ENCODE data around the gene SHISA6. TPM values are rescaled to one million over a fixed set of nuclear protein-coding genes. Genes with fewer than 3 reads are reported as not detected.

Gene SHISA6
- total and polyA plus RNA-seq, 4 donors = not detected

DNA sequence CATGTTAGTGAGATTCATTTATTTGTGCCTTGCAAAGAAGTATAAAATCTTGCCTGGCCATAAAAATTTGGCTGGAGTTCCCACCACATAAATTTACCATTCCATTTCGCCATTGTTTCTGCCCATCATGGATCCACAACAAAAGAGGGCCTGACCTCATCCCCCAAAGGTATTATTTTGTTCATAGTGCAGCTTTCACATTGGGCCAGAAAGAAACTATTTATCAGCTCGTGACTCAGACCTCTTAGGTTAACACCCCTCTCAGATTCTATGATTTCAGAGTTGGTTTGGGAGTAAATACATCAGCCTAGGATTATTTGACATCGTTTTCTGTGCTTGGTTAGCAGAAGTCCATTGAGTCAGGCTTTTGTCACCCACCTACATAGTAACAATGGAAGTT is 108.1 kb downstream of the SHISA6 start:
- no peak for DNase-seq (ENCODE audit: low spot score)
- no peaks in the 10 kb centered on the region for H3K27me3 ChIP-seq (ENCODE audit: control insufficient read depth in 4 of 4, insufficient read depth in 4 of 4, low read length in 3 of 4)
- no peak overlapping the region for H3K27ac ChIP-seq (ENCODE audit: low read depth in 1 of 2, low read length in 2 of 2)
- no peaks in the 10 kb centered on the region for H3K9me3 ChIP-seq (ENCODE audit: control insufficient read depth in 4 of 4, low read length in 3 of 4)
- TF ChIP-seq, protein P1, sequence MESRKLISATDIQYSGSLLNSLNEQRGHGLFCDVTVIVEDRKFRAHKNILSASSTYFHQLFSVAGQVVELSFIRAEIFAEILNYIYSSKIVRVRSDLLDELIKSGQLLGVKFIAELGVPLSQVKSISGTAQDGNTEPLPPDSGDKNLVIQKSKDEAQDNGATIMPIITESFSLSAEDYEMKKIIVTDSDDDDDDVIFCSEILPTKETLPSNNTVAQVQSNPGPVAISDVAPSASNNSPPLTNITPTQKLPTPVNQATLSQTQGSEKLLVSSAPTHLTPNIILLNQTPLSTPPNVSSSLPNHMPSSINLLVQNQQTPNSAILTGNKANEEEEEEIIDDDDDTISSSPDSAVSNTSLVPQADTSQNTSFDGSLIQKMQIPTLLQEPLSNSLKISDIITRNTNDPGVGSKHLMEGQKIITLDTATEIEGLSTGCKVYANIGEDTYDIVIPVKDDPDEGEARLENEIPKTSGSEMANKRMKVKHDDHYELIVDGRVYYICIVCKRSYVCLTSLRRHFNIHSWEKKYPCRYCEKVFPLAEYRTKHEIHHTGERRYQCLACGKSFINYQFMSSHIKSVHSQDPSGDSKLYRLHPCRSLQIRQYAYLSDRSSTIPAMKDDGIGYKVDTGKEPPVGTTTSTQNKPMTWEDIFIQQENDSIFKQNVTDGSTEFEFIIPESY (IDR thresholded peaks at IDR 0.05) = no peak
- WGBS = 53% methylated on average over 3 of the region's 3 CpGs
- H3K4me3 ChIP-seq (ENCODE audit: low read depth in 1 of 3, low read length in 3 of 3) = no peak overlapping the region
- H3K9ac ChIP-seq (ENCODE audit: low read depth in 1 of 2, low read length in 2 of 2) = no peak overlapping the region
- no peaks in the 10 kb centered on the region for H3K36me3 ChIP-seq (ENCODE audit: control insufficient read depth in 4 of 4, insufficient read depth in 3 of 4, low read depth in 1 of 4, low read length in 3 of 4)
- no peaks in the 10 kb centered on the region for H3K4me1 ChIP-seq (ENCODE audit: control insufficient read depth in 4 of 4, insufficient read depth in 4 of 4, low read length in 3 of 4)

DNA sequence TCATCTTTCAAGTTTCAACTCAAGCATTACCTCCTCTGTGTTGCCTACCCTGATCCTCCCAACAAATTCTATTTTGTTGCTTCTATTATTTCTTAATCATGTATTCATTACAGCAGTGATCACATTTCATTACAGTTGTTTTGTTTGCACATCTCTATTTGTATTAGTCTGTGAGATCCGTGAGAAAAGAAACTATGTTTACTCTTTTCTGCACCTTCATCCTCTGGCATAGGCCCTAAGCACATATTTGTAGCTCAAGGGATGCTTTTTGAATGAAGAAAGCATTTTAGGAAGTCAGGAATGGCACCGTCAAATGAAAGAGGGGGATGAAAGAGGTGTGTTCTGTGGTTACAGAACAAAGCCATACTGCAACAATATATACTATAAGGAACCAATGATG is 110.5 kb downstream of the SHISA6 start:
- Histone ChIP-seq H3K4me3 (ENCODE audit: low read depth in 1 of 3, low read length in 3 of 3) (no peak overlapping the region), H3K9me3 (ENCODE audit: control insufficient read depth in 4 of 4, low read length in 3 of 4) (peaks cover 0 to 3% (median 0%) of the 10 kb centered on the region in 4 donors), H3K36me3 (ENCODE audit: control insufficient read depth in 4 of 4, insufficient read depth in 3 of 4, low read depth in 1 of 4, low read length in 3 of 4) (no peaks in the 10 kb centered on the region), H3K4me1 (ENCODE audit: control insufficient read depth in 4 of 4, insufficient read depth in 4 of 4, low read length in 3 of 4) (no peaks in the 10 kb centered on the region), H3K27ac (ENCODE audit: low read depth in 1 of 2, low read length in 2 of 2) (no peak overlapping the region), H3K27me3 (ENCODE audit: control insufficient read depth in 4 of 4, insufficient read depth in 4 of 4, low read length in 3 of 4) (peaks cover 0 to 2% (median 0%) of the 10 kb centered on the region in 4 donors), H3K9ac (ENCODE audit: low read depth in 1 of 2, low read length in 2 of 2) (no peak overlapping the region)
- no peak for TF ChIP-seq TAF1 (conservative IDR thresholded peaks at IDR 0.05)
- TF ChIP-seq JUND (IDR thresholded peaks at IDR 0.05) = no peak
- TF ChIP-seq, protein P2, sequence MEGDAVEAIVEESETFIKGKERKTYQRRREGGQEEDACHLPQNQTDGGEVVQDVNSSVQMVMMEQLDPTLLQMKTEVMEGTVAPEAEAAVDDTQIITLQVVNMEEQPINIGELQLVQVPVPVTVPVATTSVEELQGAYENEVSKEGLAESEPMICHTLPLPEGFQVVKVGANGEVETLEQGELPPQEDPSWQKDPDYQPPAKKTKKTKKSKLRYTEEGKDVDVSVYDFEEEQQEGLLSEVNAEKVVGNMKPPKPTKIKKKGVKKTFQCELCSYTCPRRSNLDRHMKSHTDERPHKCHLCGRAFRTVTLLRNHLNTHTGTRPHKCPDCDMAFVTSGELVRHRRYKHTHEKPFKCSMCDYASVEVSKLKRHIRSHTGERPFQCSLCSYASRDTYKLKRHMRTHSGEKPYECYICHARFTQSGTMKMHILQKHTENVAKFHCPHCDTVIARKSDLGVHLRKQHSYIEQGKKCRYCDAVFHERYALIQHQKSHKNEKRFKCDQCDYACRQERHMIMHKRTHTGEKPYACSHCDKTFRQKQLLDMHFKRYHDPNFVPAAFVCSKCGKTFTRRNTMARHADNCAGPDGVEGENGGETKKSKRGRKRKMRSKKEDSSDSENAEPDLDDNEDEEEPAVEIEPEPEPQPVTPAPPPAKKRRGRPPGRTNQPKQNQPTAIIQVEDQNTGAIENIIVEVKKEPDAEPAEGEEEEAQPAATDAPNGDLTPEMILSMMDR (IDR thresholded peaks at IDR 0.05; ENCODE audit: low read depth, low read length, missing input control) = no peak
- no peak for TF ChIP-seq HNF4A (conservative IDR thresholded peaks at IDR 0.05)
- TF ChIP-seq GABPA (IDR thresholded peaks at IDR 0.05 in 1 of 2, conservative IDR thresholded peaks at IDR 0.05 in 1 of 2) = no peak
- TF ChIP-seq, protein P3, sequence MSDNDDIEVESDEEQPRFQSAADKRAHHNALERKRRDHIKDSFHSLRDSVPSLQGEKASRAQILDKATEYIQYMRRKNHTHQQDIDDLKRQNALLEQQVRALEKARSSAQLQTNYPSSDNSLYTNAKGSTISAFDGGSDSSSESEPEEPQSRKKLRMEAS (IDR thresholded peaks at IDR 0.05) = no peak
- TF ChIP-seq FOXA1 (IDR thresholded peaks at IDR 0.05) = no peak
- TF ChIP-seq FOXA2 (IDR thresholded peaks at IDR 0.05) = no peak
- no peak for TF ChIP-seq YY1 (IDR thresholded peaks at IDR 0.05)
- no peak for TF ChIP-seq HNF4G (IDR thresholded peaks at IDR 0.05)
- TF ChIP-seq, protein P4, sequence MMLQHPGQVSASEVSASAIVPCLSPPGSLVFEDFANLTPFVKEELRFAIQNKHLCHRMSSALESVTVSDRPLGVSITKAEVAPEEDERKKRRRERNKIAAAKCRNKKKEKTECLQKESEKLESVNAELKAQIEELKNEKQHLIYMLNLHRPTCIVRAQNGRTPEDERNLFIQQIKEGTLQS (IDR thresholded peaks at IDR 0.05) = no peak
- TF ChIP-seq, protein P1 (IDR thresholded peaks at IDR 0.05) = no peak
- no peak for TF ChIP-seq RXRA (IDR thresholded peaks at IDR 0.05)
- TF ChIP-seq, protein P5, sequence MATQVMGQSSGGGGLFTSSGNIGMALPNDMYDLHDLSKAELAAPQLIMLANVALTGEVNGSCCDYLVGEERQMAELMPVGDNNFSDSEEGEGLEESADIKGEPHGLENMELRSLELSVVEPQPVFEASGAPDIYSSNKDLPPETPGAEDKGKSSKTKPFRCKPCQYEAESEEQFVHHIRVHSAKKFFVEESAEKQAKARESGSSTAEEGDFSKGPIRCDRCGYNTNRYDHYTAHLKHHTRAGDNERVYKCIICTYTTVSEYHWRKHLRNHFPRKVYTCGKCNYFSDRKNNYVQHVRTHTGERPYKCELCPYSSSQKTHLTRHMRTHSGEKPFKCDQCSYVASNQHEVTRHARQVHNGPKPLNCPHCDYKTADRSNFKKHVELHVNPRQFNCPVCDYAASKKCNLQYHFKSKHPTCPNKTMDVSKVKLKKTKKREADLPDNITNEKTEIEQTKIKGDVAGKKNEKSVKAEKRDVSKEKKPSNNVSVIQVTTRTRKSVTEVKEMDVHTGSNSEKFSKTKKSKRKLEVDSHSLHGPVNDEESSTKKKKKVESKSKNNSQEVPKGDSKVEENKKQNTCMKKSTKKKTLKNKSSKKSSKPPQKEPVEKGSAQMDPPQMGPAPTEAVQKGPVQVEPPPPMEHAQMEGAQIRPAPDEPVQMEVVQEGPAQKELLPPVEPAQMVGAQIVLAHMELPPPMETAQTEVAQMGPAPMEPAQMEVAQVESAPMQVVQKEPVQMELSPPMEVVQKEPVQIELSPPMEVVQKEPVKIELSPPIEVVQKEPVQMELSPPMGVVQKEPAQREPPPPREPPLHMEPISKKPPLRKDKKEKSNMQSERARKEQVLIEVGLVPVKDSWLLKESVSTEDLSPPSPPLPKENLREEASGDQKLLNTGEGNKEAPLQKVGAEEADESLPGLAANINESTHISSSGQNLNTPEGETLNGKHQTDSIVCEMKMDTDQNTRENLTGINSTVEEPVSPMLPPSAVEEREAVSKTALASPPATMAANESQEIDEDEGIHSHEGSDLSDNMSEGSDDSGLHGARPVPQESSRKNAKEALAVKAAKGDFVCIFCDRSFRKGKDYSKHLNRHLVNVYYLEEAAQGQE (IDR thresholded peaks at IDR 0.05) = no peak
- no peak for TF ChIP-seq RAD21 (IDR thresholded peaks at IDR 0.05)
- DNase-seq (ENCODE audit: low spot score) = no peak
- 54% methylated on average over 2 of the region's 2 CpGs for WGBS

Data from liver (tissue), 9 donors.